DMS153 treated with DMSO at 0.1 percent for 48 hours (cell line): ENCODE measurements around the gene ANXA5.

Experiments
- DNase-seq: peaks from one replicate; lab custom pipeline; 2025; ENCODE audit not compliant: unreplicated experiment; lab: John Stamatoyannopoulos, UW

The ANXA5 gene

GRCh38 chr4:121712001-121712651 lies 15.3 kb upstream of the ANXA5 start:
- DNase-seq = no peak

- peak; percentile 9 for DNase-seq
These were observed 14.7 kb upstream of the ANXA5 start for GRCh38 chr4:121711263-121712000.

DNA sequence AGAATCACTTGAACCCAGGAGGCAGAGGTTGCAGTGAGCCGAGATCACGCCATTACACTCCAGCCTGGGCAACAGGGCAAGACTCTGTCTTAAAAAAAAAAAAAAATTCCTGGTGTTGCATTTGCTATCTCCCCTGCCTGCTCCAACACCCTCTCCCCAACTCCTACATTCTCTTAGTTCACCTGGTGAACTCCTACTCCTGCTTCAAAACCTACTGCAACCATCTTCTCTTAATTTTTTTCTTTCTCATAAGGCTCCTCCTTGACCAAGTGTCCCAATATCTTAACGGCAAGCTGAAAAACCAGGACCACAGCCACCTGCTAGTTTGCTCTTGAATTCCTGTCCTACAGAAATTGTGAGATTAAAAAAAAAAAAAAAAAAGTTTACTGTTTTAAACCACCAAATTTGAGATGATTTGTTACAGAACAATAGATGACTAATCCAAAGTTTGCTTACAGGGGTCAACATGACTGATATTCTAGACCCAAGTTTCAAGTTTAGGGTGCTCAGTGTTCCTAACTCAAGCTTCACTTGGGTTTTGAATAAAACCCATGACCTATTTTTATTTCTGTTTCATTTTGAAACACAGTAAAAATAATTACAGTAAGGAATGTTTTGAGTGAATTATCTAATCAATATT lies 13.1 kb upstream of the ANXA5 start:
- DNase-seq = no peak

DNA sequence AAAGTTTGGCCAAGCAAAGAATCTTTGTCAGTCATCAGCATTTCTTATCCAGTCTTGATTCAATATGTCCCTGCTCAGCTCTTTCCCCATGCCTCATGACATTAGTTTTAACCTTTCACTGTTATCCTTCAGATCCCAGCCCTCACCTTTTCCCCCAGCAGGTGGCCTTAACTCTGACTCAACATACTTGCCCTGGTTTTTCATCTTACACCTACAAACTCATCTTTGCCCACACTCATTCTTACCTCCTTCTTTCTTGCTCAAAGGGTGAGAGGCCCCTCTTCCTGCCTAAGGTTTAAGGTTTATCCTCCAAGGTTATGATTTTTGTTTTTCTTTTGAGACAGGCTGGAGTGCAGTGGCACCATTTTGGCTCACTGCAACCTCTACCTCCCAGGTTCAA lies 10.6 kb upstream of the ANXA5 start:
- no peak for DNase-seq

GRCh38 chr4:121706595-121707021 lies 9.8 kb upstream of the ANXA5 start:
- no peak for DNase-seq

DNA sequence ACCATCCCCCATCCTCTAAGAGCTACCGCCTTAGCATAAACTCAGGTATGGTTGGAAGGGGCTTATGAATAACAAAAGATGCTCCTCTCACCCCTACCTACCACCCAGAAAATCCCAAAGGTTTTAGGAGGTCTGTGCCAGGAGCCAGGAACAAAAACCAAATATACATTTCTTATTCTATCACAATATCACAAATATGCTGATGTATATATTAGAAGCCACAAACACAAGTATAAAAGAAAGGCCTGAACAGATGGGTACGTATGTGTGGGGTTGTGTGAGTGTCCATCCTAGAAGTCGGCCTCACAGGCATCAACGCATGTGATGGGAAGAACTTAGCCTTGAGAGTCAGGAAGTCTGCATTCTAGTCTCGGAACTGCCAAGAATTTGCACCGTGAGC lies 8.7 kb upstream of the ANXA5 start:
- no peak for DNase-seq

- no peak for DNase-seq
These were observed 5.4 kb upstream of the ANXA5 start for GRCh38 chr4:121702136-121702535.

DNA sequence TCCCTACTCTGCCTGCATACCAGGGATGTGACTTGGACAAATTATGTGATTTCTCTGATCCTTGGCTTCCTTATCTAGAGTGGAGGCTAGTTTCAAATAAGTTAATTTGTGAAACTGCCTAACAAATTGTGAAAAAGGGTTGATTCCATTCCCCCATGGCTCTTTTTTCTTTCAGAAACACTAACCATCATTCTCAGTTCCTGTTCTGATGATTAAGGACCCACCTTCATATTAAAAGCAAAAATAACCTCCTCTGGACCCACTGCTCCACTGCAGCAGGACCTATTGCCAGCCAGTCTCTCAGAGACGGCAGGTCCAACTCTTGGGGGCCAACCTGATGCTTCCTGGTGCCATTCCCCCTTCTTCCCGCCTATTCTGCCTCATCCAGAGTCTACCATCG lies 4.5 kb upstream of the ANXA5 start:
- DNase-seq = no peak

DNA sequence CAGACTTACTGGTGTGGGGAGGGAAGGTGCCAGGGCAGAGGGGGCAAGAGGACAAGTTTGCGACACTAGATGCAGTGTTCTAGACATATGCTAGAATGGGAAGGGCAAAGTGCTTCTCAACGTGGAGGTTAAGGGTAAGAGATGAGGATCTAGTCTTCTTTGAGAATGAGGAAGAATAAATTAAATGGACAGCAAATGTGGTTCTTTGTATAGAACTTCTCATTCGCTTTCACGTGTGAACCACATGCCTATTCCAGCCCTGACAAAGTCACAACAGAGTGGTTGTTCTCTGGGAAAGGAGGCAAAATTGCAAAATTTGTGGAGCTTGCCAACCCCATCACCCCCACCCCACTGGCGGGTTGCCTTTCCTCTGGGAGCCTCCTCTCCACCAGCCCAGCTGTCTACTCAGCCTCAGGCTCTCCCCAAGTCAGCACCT lies 1.5 kb upstream of the ANXA5 start:
- no peak for DNase-seq

DNA sequence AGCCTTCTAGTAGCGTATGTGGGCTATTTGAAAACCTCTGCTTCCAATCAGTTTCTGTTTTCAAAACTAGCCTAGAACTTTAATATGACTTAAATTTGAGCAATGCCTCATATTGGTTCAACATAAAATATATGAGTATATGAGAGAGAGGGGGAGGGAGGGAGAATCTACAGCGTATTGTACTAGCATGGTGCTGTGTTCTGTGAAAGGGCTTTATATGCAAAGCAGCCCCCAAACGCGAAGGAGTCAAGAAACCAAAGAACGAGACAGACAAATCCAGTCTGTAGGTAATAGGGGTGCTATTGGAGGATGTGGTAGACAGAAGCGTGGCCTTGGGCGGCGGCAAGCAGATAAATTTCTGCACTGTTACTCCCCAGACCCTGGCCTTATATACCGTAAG lies 784 bp upstream of the ANXA5 start:
- DNase-seq = no peak

DNA sequence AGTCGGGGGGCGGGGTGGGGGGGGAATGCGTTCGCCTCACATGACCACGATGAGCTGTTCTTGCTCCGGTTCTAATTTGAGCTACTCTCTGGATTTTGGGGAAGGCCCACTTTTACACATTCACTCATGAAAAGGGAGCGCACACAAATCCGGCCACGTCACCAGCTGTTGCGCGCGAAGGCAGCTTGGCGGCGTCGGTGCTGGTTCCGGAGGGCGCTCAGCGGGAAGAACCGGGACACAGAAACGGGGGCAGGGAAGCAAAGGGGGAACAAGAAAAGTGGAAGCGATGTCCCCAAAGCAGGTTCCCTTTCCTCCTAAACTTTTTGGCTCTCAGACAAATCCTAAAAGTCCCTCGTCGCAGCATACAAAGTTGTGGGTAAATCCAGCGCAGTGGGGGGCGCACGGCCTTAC lies 605 bp downstream of the ANXA5 start:
- peak; percentile 18 for DNase-seq

GRCh38 chr4:121693886-121694285 lies 2.9 kb downstream of the ANXA5 start:
- DNase-seq = no peak

- DNase-seq = no peak
These were observed 3.3 kb downstream of the ANXA5 start for GRCh38 chr4:121693450-121693849.

GRCh38 chr4:121692261-121692660 lies 4.5 kb downstream of the ANXA5 start:
- DNase-seq = no peak

- no peak for DNase-seq
These were observed 6.8 kb downstream of the ANXA5 start for GRCh38 chr4:121690001-121690400.

- no peak for DNase-seq
These were observed 8.1 kb downstream of the ANXA5 start for GRCh38 chr4:121688701-121689100.

GRCh38 chr4:121688261-121688660 lies 8.5 kb downstream of the ANXA5 start:
- no peak for DNase-seq

DNA sequence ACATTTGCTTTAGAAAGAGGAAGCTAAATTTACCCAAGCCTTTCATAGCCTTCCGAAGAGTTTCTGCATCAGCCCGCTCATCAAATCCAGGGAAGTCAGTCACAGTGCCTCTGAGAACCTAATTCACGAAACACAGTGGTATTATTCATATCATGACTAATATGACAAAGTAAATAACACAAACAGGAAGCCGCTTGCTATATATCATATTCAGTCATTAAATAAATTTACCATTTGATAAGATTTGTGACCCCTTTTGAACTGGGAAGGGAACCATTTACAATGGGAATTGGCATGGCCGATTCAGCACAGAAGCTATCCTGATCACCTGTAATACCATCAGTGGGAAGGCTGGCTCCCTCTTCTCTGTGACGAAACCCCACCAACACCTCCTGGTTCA lies 10.5 kb downstream of the ANXA5 start:
- no peak for DNase-seq

DNA sequence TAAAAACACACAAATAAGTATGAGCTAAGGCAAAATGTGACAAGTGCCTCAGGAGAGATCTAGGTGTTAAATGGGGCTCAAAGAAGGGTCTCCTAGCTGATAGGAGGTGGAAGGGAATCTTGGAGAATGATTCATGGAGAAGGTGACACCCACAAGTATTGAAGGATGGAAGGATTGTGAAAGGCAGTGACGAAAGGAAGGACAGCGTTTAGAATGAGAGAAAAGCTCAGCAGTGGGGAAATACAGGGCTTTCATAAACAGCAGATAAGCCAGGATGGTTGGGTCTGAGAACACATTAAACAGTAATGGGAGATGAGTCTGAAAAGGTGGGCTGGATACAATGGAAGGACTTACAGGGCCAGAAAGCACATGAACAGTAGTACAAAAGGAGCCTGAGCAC lies 11.5 kb downstream of the ANXA5 start:
- DNase-seq = no peak

- no peak for DNase-seq
These were observed 12.2 kb downstream of the ANXA5 start for GRCh38 chr4:121684561-121684960.

- DNase-seq = no peak
These were observed 12.8 kb downstream of the ANXA5 start for GRCh38 chr4:121684016-121684415.

DNA sequence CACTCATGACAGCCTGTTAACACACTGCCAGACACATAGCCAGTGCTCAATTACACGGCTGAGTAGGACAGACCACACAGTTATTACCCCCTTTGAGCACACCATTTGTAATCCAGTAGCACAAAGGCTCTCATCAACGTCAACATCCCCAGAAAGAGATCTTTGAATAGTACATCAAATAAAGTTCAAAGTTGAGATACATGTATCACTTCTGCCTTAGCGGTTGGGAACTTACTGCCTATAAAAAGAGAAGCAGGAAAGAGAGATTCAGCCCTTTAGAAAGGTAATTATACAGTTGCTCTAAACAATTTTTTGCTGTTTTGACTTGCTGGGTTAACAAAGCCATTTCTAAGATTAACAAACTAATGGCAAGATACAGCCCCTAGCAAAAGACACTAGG lies 16.2 kb downstream of the ANXA5 start:
- no peak for DNase-seq
